Astrocyte (in vitro differentiated cells and primary cell): ENCODE data around the gene APOC4. TPM values are rescaled to one million over a fixed set of nuclear protein-coding genes. Genes with fewer than 3 reads are reported as not detected.

Source experiments
- DNase-seq: peaks from one replicate; pipeline ENCODE4 v3.0.0-alpha.2; 2010; ENCODE audit warnings: low read depth
- FAIRE-seq: peaks from 2 replicates; lab custom pipeline; 2011; peaks lifted over from hg19 to GRCh38; lab: Jason Lieb, UNC
- H2AFZ ChIP-seq: 2 replicates; pipeline ENCODE4 v1.6.0; 2012; ENCODE audit warnings: low read depth, low read length, inconsistent platforms
- H3K27ac ChIP-seq: 2 replicates; pipeline ENCODE4 v1.5.1; 2011; ENCODE audit warnings: low read depth, low read length, inconsistent platforms
- H3K27me3 ChIP-seq: 2 replicates; pipeline ENCODE4 v1.6.0; 2011; ENCODE audit warnings: low read length, inconsistent platforms; ENCODE audit not compliant: insufficient read depth
- H3K36me3 ChIP-seq: 2 replicates; pipeline ENCODE4 v1.5.1; 2011; ENCODE audit warnings: low read length, inconsistent platforms; ENCODE audit not compliant: insufficient read depth
- H3K4me1 ChIP-seq: 2 replicates; pipeline ENCODE4 v1.5.1; 2011; ENCODE audit warnings: low read length, inconsistent platforms; ENCODE audit not compliant: insufficient read depth
- H3K4me2 ChIP-seq: 2 replicates; pipeline ENCODE4 v1.6.0; 2012; ENCODE audit warnings: low read length, inconsistent platforms
- H3K4me3 ChIP-seq: 2 replicates; pipeline ENCODE4 v1.5.1; 2011; ENCODE audit warnings: low read depth, mild to moderate bottlenecking, low read length, inconsistent platforms; ENCODE audit not compliant: insufficient read depth
- H3K79me2 ChIP-seq: 2 replicates; pipeline ENCODE4 v1.6.0; 2012; ENCODE audit warnings: mild to moderate bottlenecking, low read length, inconsistent platforms; ENCODE audit not compliant: insufficient read depth
- H3K9ac ChIP-seq: 2 replicates; pipeline ENCODE4 v1.6.0; 2012; ENCODE audit warnings: mild to moderate bottlenecking, low read length, inconsistent platforms
- H3K9me3 ChIP-seq: 2 replicates; pipeline ENCODE4 v1.5.1; 2012; ENCODE audit warnings: low read depth, mild to moderate bottlenecking, low read length, inconsistent platforms; ENCODE audit not compliant: insufficient read depth
- H4K20me1 ChIP-seq: 2 replicates; pipeline ENCODE4 v1.6.0; 2012; ENCODE audit warnings: low read length, inconsistent platforms; ENCODE audit not compliant: insufficient read depth
- H3K27ac Mint-ChIP-seq: one replicate; pipeline ENCODE4 v1.8.0; 2021; ENCODE audit warnings: mild to moderate bottlenecking, mixed read lengths; ENCODE audit not compliant: unreplicated experiment
- H3K27me3 Mint-ChIP-seq: one replicate; pipeline ENCODE4 v1.8.0; 2021; ENCODE audit warnings: low read depth, mixed read lengths; ENCODE audit not compliant: unreplicated experiment
- H3K36me3 Mint-ChIP-seq: one replicate; pipeline ENCODE4 v1.8.0; 2021; ENCODE audit warnings: low read depth, mixed read lengths; ENCODE audit not compliant: unreplicated experiment
- H3K4me1 Mint-ChIP-seq: one replicate; pipeline ENCODE4 v1.8.0; 2021; ENCODE audit warnings: low read depth, mixed read lengths; ENCODE audit not compliant: unreplicated experiment
- H3K4me3 Mint-ChIP-seq: one replicate; pipeline ENCODE4 v1.8.0; 2021; ENCODE audit warnings: mild to moderate bottlenecking, moderate library complexity, mixed read lengths; ENCODE audit not compliant: unreplicated experiment
- H3K9me3 Mint-ChIP-seq: one replicate; pipeline ENCODE4 v1.8.0; 2021; ENCODE audit warnings: mild to moderate bottlenecking, mixed read lengths; ENCODE audit not compliant: unreplicated experiment
- EZH2 ChIP-seq: IDR thresholded peaks from 2 replicates; pipeline ENCODE4 v1.6.1; 2012; ENCODE audit warnings: mild to moderate bottlenecking, low read length, inconsistent platforms; ENCODE audit not compliant: insufficient read depth
- total RNA-seq: library from RNA; stranded (reverse); gene quantifications from 2 replicates; pipeline ENCODE4 v1.2.1, GENCODE V29; 2021
- TF ChIP-seq, protein P1 (sequence below): IDR thresholded peaks from 2 replicates; pipeline ENCODE4 v1.5.1; 2011; ENCODE audit warnings: low read depth, mild to moderate bottlenecking, inconsistent platforms, low read length, moderate library complexity; ENCODE audit not compliant: insufficient read depth

Gene APOC4
- total RNA-seq, 1 donor from 2014 or later: not detected

DNA sequence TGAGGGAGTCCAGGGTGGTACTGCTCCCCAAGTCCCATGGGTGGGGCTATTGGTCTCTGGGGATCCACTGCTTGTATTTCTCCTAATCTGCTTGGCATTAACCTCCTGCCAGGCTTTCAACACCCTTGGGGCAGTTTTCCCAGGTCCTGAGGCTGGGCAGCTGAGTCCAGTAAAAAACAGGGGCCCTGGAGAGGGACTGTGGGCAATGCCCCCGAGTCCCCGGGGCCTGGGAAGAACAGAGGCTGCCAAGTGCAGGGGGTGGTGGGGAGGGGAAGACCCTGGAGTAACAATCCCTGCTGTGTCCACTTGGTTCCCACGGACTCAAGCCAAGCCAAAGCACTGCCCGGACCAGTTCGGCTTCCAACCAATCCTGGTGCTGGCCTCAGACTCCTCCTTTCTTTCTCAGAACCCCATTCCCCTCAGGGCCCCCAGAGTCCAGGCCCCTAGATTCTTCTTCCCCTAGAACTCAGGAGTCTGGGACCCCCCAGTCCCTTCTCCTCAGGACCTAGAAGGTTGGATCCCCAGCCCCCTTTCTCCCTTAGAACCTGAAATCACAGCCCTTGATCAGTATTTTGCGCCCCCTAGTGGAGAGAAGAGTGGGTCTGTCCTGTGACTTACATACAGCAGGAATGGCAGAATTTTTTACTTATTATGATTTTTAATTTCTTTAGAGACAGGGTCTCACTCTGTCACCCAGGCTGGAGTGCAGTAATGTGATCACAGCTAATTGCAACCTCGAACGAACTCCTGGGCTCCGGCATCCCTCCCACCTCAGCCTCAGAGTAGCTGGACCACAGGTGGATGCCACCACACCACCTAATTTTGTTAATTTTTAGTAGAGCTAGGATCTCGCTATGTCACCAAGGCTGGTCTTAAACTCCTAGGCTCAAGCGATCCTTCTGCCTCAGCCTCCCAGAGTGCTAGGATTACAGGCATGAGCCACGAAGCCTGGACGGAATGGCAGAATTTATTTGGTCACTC, 9.4 kb downstream of the APOC4 start:
- Histone ChIP-seq H3K27ac (no peak overlapping the region), H3K9me3 (no peaks in the 10 kb centered on the region), H3K4me2 (peak overlapping the region; percentile 68), H3K9ac (peak overlapping the region; percentile 47), H3K27me3 (no peaks in the 10 kb centered on the region), H2AFZ (peak overlapping the region; percentile 71), H3K4me1 (peaks cover 10% of the 10 kb centered on the region), H3K36me3 (no peaks in the 10 kb centered on the region), H3K79me2 (peaks cover 13% of the 10 kb centered on the region), H4K20me1 (peaks cover 9% of the 10 kb centered on the region), H3K4me3 (no peak overlapping the region)
- Mint-ChIP-seq H3K36me3 (peaks cover 3% of the 10 kb centered on the region), H3K27me3 (no peaks in the 10 kb centered on the region), H3K27ac (no peak overlapping the region), H3K9me3 (no peaks in the 10 kb centered on the region), H3K4me1 (no peaks in the 10 kb centered on the region), H3K4me3 (no peak overlapping the region)
- FAIRE-seq: no peak
- peak; percentile 52 for DNase-seq
- TF ChIP-seq, protein P1, sequence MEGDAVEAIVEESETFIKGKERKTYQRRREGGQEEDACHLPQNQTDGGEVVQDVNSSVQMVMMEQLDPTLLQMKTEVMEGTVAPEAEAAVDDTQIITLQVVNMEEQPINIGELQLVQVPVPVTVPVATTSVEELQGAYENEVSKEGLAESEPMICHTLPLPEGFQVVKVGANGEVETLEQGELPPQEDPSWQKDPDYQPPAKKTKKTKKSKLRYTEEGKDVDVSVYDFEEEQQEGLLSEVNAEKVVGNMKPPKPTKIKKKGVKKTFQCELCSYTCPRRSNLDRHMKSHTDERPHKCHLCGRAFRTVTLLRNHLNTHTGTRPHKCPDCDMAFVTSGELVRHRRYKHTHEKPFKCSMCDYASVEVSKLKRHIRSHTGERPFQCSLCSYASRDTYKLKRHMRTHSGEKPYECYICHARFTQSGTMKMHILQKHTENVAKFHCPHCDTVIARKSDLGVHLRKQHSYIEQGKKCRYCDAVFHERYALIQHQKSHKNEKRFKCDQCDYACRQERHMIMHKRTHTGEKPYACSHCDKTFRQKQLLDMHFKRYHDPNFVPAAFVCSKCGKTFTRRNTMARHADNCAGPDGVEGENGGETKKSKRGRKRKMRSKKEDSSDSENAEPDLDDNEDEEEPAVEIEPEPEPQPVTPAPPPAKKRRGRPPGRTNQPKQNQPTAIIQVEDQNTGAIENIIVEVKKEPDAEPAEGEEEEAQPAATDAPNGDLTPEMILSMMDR: peak; percentile 80
- no peak for TF ChIP-seq EZH2

DNA sequence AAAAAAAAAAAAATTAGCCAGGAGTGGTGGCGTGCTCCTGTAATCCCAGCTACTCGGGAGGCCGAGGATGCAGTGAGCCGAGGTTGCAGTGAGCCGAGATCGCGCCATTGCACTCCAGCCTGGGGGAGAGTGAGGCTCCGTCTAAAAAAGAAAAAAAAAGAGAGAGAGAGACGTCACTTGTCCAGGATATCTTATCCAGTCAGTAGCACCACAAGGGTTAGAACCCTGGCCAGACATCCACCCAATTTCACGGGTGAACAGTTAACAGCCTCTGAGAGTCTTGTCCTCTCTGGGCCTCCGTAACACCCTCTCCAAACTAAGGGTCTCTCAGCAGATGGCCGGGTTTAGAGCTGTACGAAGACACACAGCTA, 12.2 kb downstream of the APOC4 start:
- Mint-ChIP-seq H3K4me3 (peak overlapping the region; percentile 100), H3K9me3 (no peaks in the 10 kb centered on the region), H3K27me3 (no peaks in the 10 kb centered on the region), H3K27ac (peak overlapping the region; percentile 100), H3K4me1 (peaks cover 17% of the 10 kb centered on the region), H3K36me3 (no peaks in the 10 kb centered on the region)
- Histone ChIP-seq H2AFZ (peak overlapping the region; percentile 94), H3K4me1 (peaks cover 14% of the 10 kb centered on the region), H3K36me3 (no peaks in the 10 kb centered on the region), H3K27ac (peak overlapping the region; percentile 95), H3K9ac (peak overlapping the region; percentile 93), H3K79me2 (peaks cover 40% of the 10 kb centered on the region), H3K4me2 (peak overlapping the region; percentile 87), H4K20me1 (peaks cover 37% of the 10 kb centered on the region), H3K9me3 (no peaks in the 10 kb centered on the region), H3K4me3 (peak overlapping the region; percentile 91), H3K27me3 (no peaks in the 10 kb centered on the region)
- TF ChIP-seq EZH2: no peak
- TF ChIP-seq, protein P1: no peak
- no peak for DNase-seq
- FAIRE-seq: no peak
